ENCODE data around the gene SURF6.
A peak's percentile ranks its signal among the peaks of the same experiment; 100 is the strongest.
"Not testable (repeated sequence)": the region's sequence is repeated elsewhere in the genome, so short reads cannot be mapped to it uniquely, and the experiment has no call there.

SURF6 gene

DNA sequence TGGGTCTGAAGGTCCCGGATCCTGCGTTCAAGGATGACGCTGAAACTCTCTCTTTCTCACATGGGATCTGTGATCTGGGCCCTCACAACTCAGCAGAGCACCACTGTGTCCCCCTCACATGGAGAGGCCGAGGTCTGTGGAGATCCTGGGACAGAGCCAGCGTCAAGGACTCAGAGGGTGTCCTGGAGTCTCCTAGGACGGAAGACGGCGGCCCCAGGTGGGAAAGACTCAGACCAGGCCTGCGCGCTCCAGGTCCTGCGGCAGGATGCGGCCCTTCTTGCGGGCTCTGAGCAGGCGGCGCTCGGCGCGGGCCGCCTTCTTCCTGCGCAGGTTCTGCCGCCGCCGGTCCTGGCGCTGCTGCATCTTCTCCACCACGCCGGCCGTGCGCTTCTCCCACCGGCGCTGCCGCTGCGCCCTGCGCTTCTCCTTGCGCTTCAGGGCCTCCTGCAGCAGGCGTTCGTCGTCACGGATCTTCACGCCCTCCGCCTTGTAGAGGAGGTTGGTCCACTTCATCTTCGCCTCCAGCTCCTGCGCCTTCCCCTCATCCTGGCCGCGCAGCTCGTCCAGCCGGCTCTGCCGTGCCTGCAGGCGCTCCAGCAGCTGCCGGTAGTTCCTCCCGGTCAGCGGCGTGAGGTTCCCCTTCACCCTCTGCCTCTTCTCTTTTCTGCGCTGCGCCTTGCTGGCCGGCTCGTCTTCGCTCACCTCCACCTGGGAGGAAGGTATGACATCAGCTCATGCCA is 4.2 kb downstream of the SURF6 start:
- no peak overlapping the region for H3K14ac ChIP-seq (ENCODE audit: low read length)
- H2AK5ac ChIP-seq (ENCODE audit: low read depth, low read length): no peak overlapping the region
- H4K91ac ChIP-seq (ENCODE audit: low read depth, low read length, poor library complexity): no peak overlapping the region
- WGBS, 2 donors (ENCODE audit: extremely low coverage in 2 of 2, insufficient read length in 2 of 2, insufficient replicate concordance in 1 of 2): no CpG with 5 or more reads among the region's 57 CpGs
- peaks cover 12% of the 10 kb centered on the region for H3K79me1 ChIP-seq (ENCODE audit: low read depth, low read length)
- no peak overlapping the region for H2BK5ac ChIP-seq (ENCODE audit: low read length)
- no peak overlapping the region for H3K27ac ChIP-seq (replicated peaks; ENCODE audit: low read length)
- H2BK120ac ChIP-seq (ENCODE audit: low read depth, low read length): no peak overlapping the region
- H3K9me3 ChIP-seq (replicated peaks in 1 of 2; ENCODE audit: control insufficient read depth in 2 of 2, insufficient read depth in 1 of 2, low read depth in 1 of 2, low read length in 2 of 2): peaks cover 0 to 1% of the 10 kb centered on the region in 2 donors
- H4K8ac ChIP-seq (ENCODE audit: low read depth, low read length): peak overlapping the region; percentile 17
- no peaks in the 10 kb centered on the region for H3K27me3 ChIP-seq (ENCODE audit: control insufficient read depth in 3 of 3, insufficient read depth in 3 of 3, low read depth in 1 of 3, low read length in 3 of 3)
- H3K23ac ChIP-seq (ENCODE audit: low read depth, low read length, poor library complexity): no peak overlapping the region
- no peak overlapping the region for H2AFZ ChIP-seq (ENCODE audit: low read length)
- H3K4me3 ChIP-seq (ENCODE audit: low read length in 2 of 2): no peak overlapping the region
- H3K36me3 ChIP-seq (replicated peaks in 1 of 2; ENCODE audit: control insufficient read depth in 2 of 2, insufficient read depth in 2 of 2, low read length in 2 of 2): peaks cover 35 to 55% of the 10 kb centered on the region in 2 donors
- H3K9ac ChIP-seq (ENCODE audit: low read depth, low read length, poor library complexity): no peak overlapping the region
- H3K4me2 ChIP-seq (ENCODE audit: insufficient read depth, low read length, poor library complexity, severe bottlenecking): no peak overlapping the region
- DNase-seq (ENCODE audit: low spot score): no peak
- H2BK12ac ChIP-seq (ENCODE audit: low read length): no peak overlapping the region
- peaks cover 5 to 6% of the 10 kb centered on the region in 2 donors for H3K4me1 ChIP-seq (ENCODE audit: control insufficient read depth in 2 of 2, insufficient read depth in 1 of 2, low read depth in 1 of 2, low read length in 2 of 2)
- no peak overlapping the region for H3K4ac ChIP-seq (ENCODE audit: low read length)
- no peak overlapping the region for H3K18ac ChIP-seq (ENCODE audit: low read length)
- H2BK15ac ChIP-seq (ENCODE audit: low read length): no peak overlapping the region

GRCh38 chr9:133331221-133331620 is 4.8 kb downstream of the SURF6 start:
- Histone ChIP-seq H4K8ac (ENCODE audit: low read depth, low read length) (no peak overlapping the region), H3K79me1 (ENCODE audit: low read depth, low read length) (peaks cover 10% of the 10 kb centered on the region), H3K4me2 (ENCODE audit: insufficient read depth, low read length, poor library complexity, severe bottlenecking) (no peak overlapping the region), H3K4ac (ENCODE audit: low read length) (no peak overlapping the region), H3K27me3 (ENCODE audit: control insufficient read depth in 3 of 3, insufficient read depth in 3 of 3, low read depth in 1 of 3, low read length in 3 of 3) (no peaks in the 10 kb centered on the region), H3K36me3 (replicated peaks in 1 of 2; ENCODE audit: control insufficient read depth in 2 of 2, insufficient read depth in 2 of 2, low read length in 2 of 2) (peaks cover 34 to 55% of the 10 kb centered on the region in 2 donors), H3K4me3 (ENCODE audit: low read length in 2 of 2) (no peak overlapping the region), H2AFZ (ENCODE audit: low read length) (no peak overlapping the region), H4K91ac (ENCODE audit: low read depth, low read length, poor library complexity) (no peak overlapping the region), H2AK5ac (ENCODE audit: low read depth, low read length) (no peak overlapping the region), H3K14ac (ENCODE audit: low read length) (no peak overlapping the region), H2BK5ac (ENCODE audit: low read length) (no peak overlapping the region), H3K23ac (ENCODE audit: low read depth, low read length, poor library complexity) (no peak overlapping the region), H3K9me3 (replicated peaks in 1 of 2; ENCODE audit: control insufficient read depth in 2 of 2, insufficient read depth in 1 of 2, low read depth in 1 of 2, low read length in 2 of 2) (peaks cover 0 to 1% of the 10 kb centered on the region in 2 donors), H2BK12ac (ENCODE audit: low read length) (no peak overlapping the region), H3K27ac (replicated peaks; ENCODE audit: low read length) (no peak overlapping the region), H3K9ac (ENCODE audit: low read depth, low read length, poor library complexity) (peak overlapping the region; percentile 44), H2BK15ac (ENCODE audit: low read length) (no peak overlapping the region), H2BK120ac (ENCODE audit: low read depth, low read length) (no peak overlapping the region), H3K18ac (ENCODE audit: low read length) (no peak overlapping the region), H3K4me1 (ENCODE audit: control insufficient read depth in 2 of 2, insufficient read depth in 1 of 2, low read depth in 1 of 2, low read length in 2 of 2) (peaks cover 2% of the 10 kb centered on the region in 2 donors)
- DNase-seq (ENCODE audit: low spot score): no peak
- WGBS, 2 donors (ENCODE audit: extremely low coverage in 2 of 2, insufficient read length in 2 of 2, insufficient replicate concordance in 1 of 2): no CpG with 5 or more reads among the region's 19 CpGs

DNA sequence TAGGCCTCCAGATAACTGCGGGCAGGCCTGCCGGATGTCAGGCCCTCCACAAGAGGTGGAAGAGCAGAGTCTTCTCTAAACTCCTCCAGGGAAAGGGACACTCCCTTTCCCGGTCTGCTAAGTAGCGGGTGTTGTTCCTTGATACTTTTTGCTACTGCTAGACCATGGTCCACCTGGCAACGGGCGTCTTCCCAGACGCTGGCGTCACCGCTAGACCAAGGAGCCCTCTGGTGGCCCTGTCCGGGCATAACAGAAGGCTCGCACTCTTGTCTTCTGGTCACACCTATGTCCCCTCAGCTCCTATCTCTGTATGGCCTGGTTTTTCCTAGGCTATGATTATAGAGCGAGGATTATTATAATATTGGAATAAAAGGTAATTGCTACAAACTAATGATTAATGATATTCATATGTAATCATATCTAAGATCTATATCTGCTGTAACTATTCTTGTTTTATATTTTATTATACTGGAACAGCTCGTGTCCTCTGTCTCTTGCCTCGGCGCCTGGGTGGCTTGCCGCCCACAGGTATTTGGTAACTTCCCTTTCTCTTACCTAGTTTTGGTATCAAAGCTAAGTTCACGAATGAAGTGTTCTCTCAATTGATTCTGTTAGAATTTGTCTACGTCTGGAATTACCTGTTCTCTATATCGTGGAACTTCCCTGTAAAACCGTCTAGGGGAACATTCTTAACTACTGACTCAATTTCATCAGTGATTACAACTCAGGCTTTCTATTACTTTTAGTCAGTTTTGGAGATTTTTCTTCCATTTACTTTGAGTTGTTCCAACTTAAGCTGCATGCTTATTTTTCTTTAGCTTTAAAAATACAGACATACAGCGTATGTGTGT is 6.5 kb downstream of the SURF6 start:
- H3K14ac ChIP-seq (ENCODE audit: low read length); H3K18ac ChIP-seq (ENCODE audit: low read length); H2AK5ac ChIP-seq (ENCODE audit: low read depth, low read length); H3K4ac ChIP-seq (ENCODE audit: low read length); H2BK5ac ChIP-seq (ENCODE audit: low read length); H3K4me1 ChIP-seq (ENCODE audit: control insufficient read depth in 2 of 2, insufficient read depth in 1 of 2, low read depth in 1 of 2, low read length in 2 of 2); H3K79me1 ChIP-seq (ENCODE audit: low read depth, low read length); DNase-seq (ENCODE audit: low spot score); H3K27ac ChIP-seq (replicated peaks; ENCODE audit: low read length); H3K23ac ChIP-seq (ENCODE audit: low read depth, low read length, poor library complexity); H2BK15ac ChIP-seq (ENCODE audit: low read length); H4K91ac ChIP-seq (ENCODE audit: low read depth, low read length, poor library complexity); H3K9me3 ChIP-seq (replicated peaks in 1 of 2; ENCODE audit: control insufficient read depth in 2 of 2, insufficient read depth in 1 of 2, low read depth in 1 of 2, low read length in 2 of 2); H2AFZ ChIP-seq (ENCODE audit: low read length); H3K9ac ChIP-seq (ENCODE audit: low read depth, low read length, poor library complexity); H3K27me3 ChIP-seq (ENCODE audit: control insufficient read depth in 3 of 3, insufficient read depth in 3 of 3, low read depth in 1 of 3, low read length in 3 of 3); H2BK120ac ChIP-seq (ENCODE audit: low read depth, low read length); H3K4me3 ChIP-seq (ENCODE audit: low read length in 2 of 2); H2BK12ac ChIP-seq (ENCODE audit: low read length); H3K4me2 ChIP-seq (ENCODE audit: insufficient read depth, low read length, poor library complexity, severe bottlenecking); H4K8ac ChIP-seq (ENCODE audit: low read depth, low read length): not testable (repeated sequence)
- peaks cover 34 to 50% of the 10 kb centered on the region in 2 donors for H3K36me3 ChIP-seq (replicated peaks in 1 of 2; ENCODE audit: control insufficient read depth in 2 of 2, insufficient read depth in 2 of 2, low read length in 2 of 2)
- no CpG with 5 or more reads among the region's 21 CpGs for WGBS, 2 donors (ENCODE audit: extremely low coverage in 2 of 2, insufficient read length in 2 of 2, insufficient replicate concordance in 1 of 2)

DNA sequence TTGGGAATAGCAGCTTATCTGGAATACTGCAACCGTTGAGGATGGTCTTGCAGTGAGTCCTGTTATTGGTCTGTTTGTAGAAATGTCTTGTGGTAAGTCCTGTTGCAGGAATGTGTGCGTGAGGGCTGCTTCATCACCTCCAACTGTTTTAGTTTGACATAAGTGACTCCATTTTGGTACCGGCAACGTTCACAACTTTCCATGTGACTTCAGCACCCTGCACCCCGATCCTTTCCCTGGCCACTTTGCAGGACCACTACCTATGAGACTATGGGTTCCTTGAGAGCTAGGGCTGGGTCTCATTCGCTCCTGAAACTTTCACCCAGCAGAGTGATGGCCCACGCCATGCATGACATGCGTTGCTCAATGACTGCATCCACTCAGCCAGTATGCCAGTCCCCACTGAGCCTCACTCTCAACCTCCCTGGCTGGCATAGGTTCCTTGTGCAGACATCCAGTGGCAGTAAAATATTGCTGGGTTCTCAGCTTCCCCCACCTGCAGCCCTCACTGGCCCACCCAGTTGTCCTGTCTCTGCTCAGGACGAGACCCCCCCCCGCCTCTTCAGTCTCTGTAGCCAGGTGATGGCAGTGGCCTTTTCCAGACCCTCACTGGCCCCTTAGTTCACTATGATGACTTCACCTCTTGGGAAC is 8.0 kb downstream of the SURF6 start:
- H3K27ac ChIP-seq (replicated peaks; ENCODE audit: low read length): no peak overlapping the region
- H3K4me1 ChIP-seq (ENCODE audit: control insufficient read depth in 2 of 2, insufficient read depth in 1 of 2, low read depth in 1 of 2, low read length in 2 of 2): no peaks in the 10 kb centered on the region
- no peak overlapping the region for H2BK15ac ChIP-seq (ENCODE audit: low read length)
- no peaks in the 10 kb centered on the region for H3K27me3 ChIP-seq (ENCODE audit: control insufficient read depth in 3 of 3, insufficient read depth in 3 of 3, low read depth in 1 of 3, low read length in 3 of 3)
- H3K9ac ChIP-seq (ENCODE audit: low read depth, low read length, poor library complexity): no peak overlapping the region
- no CpG with 5 or more reads among the region's 10 CpGs for WGBS, 2 donors (ENCODE audit: extremely low coverage in 2 of 2, insufficient read length in 2 of 2, insufficient replicate concordance in 1 of 2)
- H3K36me3 ChIP-seq (replicated peaks in 1 of 2; ENCODE audit: control insufficient read depth in 2 of 2, insufficient read depth in 2 of 2, low read length in 2 of 2): peaks cover 22 to 35% of the 10 kb centered on the region in 2 donors
- no peak overlapping the region for H2AFZ ChIP-seq (ENCODE audit: low read length)
- H2BK5ac ChIP-seq (ENCODE audit: low read length): peak overlapping the region; percentile 55
- H3K23ac ChIP-seq (ENCODE audit: low read depth, low read length, poor library complexity): no peak overlapping the region
- H3K4me2 ChIP-seq (ENCODE audit: insufficient read depth, low read length, poor library complexity, severe bottlenecking): no peak overlapping the region
- no peak overlapping the region for H3K4me3 ChIP-seq (ENCODE audit: low read length in 2 of 2)
- H3K14ac ChIP-seq (ENCODE audit: low read length): no peak overlapping the region
- H3K79me1 ChIP-seq (ENCODE audit: low read depth, low read length): peaks cover 1% of the 10 kb centered on the region
- no peak overlapping the region for H2BK120ac ChIP-seq (ENCODE audit: low read depth, low read length)
- peaks cover 7 to 8% of the 10 kb centered on the region in 2 donors for H3K9me3 ChIP-seq (replicated peaks in 1 of 2; ENCODE audit: control insufficient read depth in 2 of 2, insufficient read depth in 1 of 2, low read depth in 1 of 2, low read length in 2 of 2)
- no peak overlapping the region for H2BK12ac ChIP-seq (ENCODE audit: low read length)
- H4K91ac ChIP-seq (ENCODE audit: low read depth, low read length, poor library complexity): no peak overlapping the region
- no peak for DNase-seq (ENCODE audit: low spot score)
- H3K4ac ChIP-seq (ENCODE audit: low read length): no peak overlapping the region
- H2AK5ac ChIP-seq (ENCODE audit: low read depth, low read length): peak overlapping the region; percentile 24
- H4K8ac ChIP-seq (ENCODE audit: low read depth, low read length): no peak overlapping the region
- H3K18ac ChIP-seq (ENCODE audit: low read length): no peak overlapping the region

All from neuronal stem cell (in vitro differentiated cells).